ENCODE measurements around the gene BLVRA. TPM values are rescaled to one million over a fixed set of nuclear protein-coding genes. Genes with fewer than 3 reads are reported as not detected.

The BLVRA gene
- total and polyA plus RNA-seq, 10 of the 15 experiments (the other 5 are each of a cell fraction or from before 2014, with no cell fraction given), result 63.3 to 198 (median 102) TPM

GRCh38 chr7:43768887-43769272, 10.4 kb downstream of the BLVRA start:
- intact Hi-C loops (cut with micrococcal nuclease; ENCODE audit: unreplicated experiment) (no loop called here), in situ Hi-C loops (cut with MboI) (no loop called here)
- Histone ChIP-seq H3K36me3 (ENCODE audit: control insufficient read depth in 2 of 2, insufficient read depth in 2 of 2, low read length in 1 of 2) (peaks cover 3 to 10% of the 10 kb centered on the region in 2 experiments; a peak in 3 of 4 replicates), H3K79me2 (ENCODE audit: control insufficient read depth, insufficient read depth, low read length) (peaks cover 14% of the 10 kb centered on the region), H2AFZ (ENCODE audit: control insufficient read depth, low read depth, low read length) (no peak overlapping the region), H3K4me3 (no peak overlapping the region), H3K9me3 (replicated peaks; ENCODE audit: control insufficient read depth, insufficient read depth, low read length) (peaks cover 2% of the 10 kb centered on the region; the same call in 1 of the 3 replicates), H3K9ac (ENCODE audit: control insufficient read depth, insufficient read depth, low read length) (no peak overlapping the region), H3K4me1 (ENCODE audit: control insufficient read depth, insufficient read depth, low read length) (peaks cover 10% of the 10 kb centered on the region), H3K27me3 (replicated peaks in 1 of 2; ENCODE audit: control insufficient read depth in 2 of 2, insufficient read depth in 2 of 2, low read length in 1 of 2) (no peaks in the 10 kb centered on the region), H3K4me2 (ENCODE audit: control insufficient read depth, insufficient read depth) (no peak overlapping the region), H4K20me1 (ENCODE audit: control insufficient read depth, insufficient read depth) (no peaks in the 10 kb centered on the region), H3K27ac (ENCODE audit: control insufficient read depth, insufficient read depth) (no peak overlapping the region)
- ChIA-PET CTCF (interaction anchor here (1.1 to 1.5 kb wide), 2 partner anchors 16 to 508 kb away, joined by 3 to 7 read pairs; no protein-coding TSS in a partner anchor), RAD21 (ENCODE audit: unreplicated experiment) (interaction anchor here (0.7 to 1.7 kb wide), 3 partner anchors 13 to 187 kb away, joined by 3 to 7 read pairs (median 3); partner anchors contain the start of gene STK17A), SMC1A (ENCODE audit: uncharacterized antibody, unreplicated experiment) (interaction anchor here (1.5 to 1.7 kb wide), 2 partner anchors 13 to 39 kb away, joined by 5 read pairs; no protein-coding TSS in a partner anchor), POLR2A (no interaction called here)
- DNase-seq (ENCODE audit: low read depth, low spot score) (no peak), FAIRE-seq (no peak), ATAC-seq (no peak)
- 96% methylated on average over 4 of the region's 4 CpGs for WGBS (ENCODE audit: insufficient coverage, insufficient replicate concordance, low lambda C conversion rate, missing lambda C conversion rate)
- TF ChIP-seq TBL1XR1 (IDR thresholded peaks at IDR 0.05; ENCODE audit: low read depth, low read length), result no peak
- TF ChIP-seq NFYA (IDR thresholded peaks at IDR 0.05; ENCODE audit: borderline replicate concordance, low read depth, low read length), result no peak
- no peak for TF ChIP-seq RAD51 (IDR thresholded peaks at IDR 0.05)
- no peak for TF ChIP-seq CBX5 (IDR thresholded peaks at IDR 0.05; ENCODE audit: low read depth)
- TF ChIP-seq JUNB (IDR thresholded peaks at IDR 0.05), result no peak
- TF ChIP-seq NFYB (IDR thresholded peaks at IDR 0.05; ENCODE audit: insufficient read depth, low read depth, low read length), result no peak
- TF ChIP-seq MEF2B (IDR thresholded peaks at IDR 0.05; ENCODE audit: partially characterized antibody, poor library complexity, severe bottlenecking), result no peak
- TF ChIP-seq ZNF384 (IDR thresholded peaks at IDR 0.05; ENCODE audit: borderline replicate concordance, low read depth, low read length), result no peak
- no TSS peak for BruUV-seq (replicated peaks)

Measured in GM12878 (cell line).